Limb (tissue), 2 donors: Measurements from ENCODE around the gene SCAF4.
"Not testable (repeated sequence)": the region's sequence is repeated elsewhere in the genome, so short reads cannot be mapped to it uniquely, and the experiment has no call there.

ENCODE experiments used
- DNase-seq, 2 donors: peaks; one replicate each; pipeline ENCODE4 v3.0.0-alpha.2; 2016; ENCODE audit errors: extremely low spot score in 2 of 2

Gene SCAF4

DNA sequence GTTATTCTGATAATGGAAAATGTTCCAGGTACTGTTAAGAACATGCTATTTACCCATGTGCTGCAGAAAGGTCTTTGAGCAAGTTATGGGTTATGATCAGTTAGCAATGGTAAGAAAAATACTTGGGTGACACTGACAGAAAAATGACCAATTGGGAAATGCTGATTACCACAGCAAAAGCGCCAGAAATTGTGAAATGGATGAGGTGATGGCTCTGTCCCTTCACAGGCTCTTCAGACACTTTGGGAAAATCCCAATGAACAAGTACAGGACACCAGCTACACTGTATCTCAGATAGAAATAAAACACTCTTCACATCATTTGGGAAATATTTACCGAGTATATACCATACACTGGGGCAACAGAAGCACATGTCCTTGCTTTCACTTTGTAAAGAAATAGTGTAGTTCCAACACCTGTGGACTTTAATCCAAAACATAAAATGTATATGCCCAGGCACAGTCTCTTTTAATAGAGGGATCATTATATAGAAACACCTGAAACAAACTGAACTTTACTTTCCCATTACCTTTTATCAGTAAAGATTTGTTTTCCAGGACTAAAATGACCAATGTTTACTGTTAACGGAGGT, 58.5 kb downstream of the SCAF4 start:
- no peak for DNase-seq

DNA sequence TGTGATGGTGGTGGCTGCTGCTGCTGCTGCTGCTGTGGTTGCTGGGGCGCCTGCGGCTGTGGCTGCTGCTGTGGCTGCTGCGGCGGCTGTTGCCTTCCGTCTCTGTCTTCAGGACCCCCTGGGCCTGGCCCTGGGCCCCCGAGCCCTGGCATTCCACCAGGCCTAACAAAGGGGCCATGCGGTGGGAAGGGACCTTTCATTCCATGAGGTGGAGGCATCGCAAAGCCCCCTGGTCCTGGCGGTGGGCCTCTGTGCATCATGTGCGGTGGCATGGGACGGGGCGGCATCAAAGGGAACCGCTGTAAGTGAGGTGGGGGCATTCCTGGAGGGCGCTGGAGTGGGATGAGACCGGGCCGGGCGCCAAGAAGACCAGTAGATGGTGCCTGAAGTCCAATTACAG, 60.0 kb downstream of the SCAF4 start:
- no peak for DNase-seq

DNA sequence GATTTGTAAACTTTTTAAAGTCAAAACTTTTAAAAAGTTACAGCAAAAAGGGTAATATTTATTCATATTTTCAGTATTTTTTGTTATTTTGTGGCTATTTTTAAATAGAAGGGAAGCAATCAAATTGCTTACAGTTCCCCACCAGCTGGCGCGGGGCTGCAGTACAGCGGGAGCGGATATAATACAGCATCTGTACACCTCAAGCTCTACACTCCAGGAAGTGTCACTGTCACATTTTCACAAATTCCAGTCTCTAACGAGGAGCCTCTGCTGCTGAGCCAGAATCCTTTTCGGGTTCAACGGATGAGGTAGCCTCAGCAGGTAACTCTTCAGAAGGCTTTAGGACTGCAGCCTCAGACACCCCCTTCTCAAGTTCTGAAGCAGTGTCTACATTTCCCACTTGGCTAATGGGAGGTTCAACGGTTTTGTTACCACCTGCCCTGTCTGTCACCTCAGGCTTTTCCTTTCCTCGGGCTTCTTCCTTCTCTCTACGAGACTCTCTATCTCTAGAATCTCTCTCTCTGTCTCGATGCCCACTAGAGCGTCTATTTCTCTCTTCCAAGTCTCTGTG, 60.7 kb downstream of the SCAF4 start:
- DNase-seq: no peak

DNA sequence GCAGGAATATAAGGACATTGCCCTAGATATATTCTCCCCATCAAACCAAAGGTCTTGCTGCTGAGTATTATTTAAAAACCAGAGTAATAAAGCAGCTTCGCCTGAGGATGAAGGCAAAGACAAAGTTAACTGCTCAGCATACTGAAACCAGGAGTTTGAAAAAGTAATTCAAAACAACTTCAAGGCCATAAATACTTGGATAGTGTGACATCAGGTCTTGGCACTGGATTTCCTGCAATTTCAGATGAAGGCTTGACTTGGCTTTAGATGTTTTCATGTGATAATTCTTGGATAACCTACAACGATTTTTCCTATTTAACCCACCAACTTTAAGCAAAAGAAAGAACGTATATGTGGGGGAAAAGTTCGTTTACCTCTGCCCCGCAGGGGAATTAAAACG, 61.8 kb downstream of the SCAF4 start:
- DNase-seq: no peak

DNA sequence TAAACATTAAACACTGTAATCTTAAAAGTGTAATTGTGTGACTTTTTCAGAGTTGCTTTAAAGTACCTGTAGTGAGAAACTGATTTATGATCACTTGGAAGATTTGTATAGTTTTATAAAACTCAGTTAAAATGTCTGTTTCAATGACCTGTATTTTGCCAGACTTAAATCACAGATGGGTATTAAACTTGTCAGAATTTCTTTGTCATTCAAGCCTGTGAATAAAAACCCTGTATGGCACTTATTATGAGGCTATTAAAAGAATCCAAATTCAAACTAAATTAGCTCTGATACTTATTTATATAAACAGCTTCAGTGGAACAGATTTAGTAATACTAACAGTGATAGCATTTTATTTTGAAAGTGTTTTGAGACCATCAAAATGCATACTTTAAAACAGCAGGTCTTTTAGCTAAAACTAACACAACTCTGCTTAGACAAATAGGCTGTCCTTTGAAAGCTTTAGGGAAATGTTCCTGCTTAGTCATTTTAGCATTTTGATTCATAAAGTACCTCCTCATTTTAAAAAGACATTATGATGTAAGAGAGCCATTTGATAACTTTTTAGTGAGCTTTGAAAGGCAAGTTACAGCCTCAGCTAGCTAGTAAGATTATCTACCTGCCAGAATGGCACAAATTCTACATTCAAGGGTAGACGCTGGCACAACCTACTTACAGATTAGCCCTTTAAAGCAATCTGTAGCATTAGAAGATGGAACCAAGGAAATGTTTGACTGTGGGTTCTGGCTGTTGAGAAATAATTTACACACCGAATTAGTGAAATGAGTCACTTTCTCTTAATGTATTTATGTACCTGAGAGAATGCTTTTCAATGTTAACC, 63.0 kb downstream of the SCAF4 start:
- no peak for DNase-seq

DNA sequence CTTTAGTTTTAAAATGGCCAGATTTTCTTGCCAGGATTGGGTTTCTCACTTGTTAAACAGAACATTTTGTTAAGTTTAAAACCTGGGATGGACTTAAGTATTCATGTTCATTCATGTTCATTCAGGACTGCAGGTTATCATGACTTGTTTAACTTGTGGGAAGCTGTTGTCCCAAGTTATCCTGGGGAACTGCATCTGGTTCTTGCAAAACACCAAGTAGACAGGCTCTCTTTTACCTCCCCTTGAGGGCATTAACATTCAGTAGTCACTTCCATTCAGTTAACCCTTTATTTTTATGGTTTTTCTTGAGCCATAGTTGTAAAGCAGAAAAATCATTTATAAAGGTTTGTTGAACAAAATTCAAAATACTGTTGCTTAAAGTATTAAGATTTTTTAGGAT, 64.3 kb downstream of the SCAF4 start:
- DNase-seq: no peak

DNA sequence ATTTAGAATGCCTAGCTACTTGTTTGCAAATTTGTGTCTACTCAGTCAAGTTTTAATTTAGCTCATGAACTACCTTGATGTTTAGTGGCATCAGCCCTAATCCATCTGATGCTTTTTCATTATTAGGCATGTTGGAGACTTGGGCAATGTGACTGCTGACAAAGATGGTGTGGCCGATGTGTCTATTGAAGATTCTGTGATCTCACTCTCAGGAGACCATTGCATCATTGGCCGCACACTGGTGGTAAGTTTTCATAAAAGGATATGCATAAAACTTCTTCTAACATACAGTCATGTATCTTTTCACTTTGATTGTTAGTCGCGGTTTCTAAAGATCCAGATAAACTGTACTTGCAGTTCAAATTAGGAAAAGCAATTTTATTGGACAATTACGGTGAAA, 64.8 kb downstream of the SCAF4 start:
- no peak for DNase-seq

DNA sequence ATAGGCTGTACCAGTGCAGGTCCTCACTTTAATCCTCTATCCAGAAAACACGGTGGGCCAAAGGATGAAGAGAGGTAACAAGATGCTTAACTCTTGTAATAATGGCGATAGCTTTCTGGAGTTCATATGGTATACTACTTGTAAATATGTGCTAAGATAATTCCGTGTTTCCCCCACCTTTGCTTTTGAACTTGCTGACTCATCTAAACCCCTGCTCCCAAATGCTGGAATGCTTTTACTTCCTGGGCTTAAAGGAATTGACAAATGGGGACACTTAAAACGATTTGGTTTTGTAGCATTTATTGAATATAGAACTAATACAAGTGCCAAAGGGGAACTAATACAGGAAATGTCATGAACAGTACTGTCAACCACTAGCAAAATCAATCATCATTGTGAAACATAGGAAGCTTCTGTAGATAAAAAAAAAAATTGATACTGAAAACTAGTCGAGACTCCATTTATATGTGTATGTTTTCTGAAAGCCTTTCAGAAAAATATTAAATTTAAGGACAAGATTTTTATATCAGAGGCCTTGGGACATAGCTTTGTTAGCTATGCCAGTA, 65.4 kb downstream of the SCAF4 start:
- DNase-seq: no peak

DNA sequence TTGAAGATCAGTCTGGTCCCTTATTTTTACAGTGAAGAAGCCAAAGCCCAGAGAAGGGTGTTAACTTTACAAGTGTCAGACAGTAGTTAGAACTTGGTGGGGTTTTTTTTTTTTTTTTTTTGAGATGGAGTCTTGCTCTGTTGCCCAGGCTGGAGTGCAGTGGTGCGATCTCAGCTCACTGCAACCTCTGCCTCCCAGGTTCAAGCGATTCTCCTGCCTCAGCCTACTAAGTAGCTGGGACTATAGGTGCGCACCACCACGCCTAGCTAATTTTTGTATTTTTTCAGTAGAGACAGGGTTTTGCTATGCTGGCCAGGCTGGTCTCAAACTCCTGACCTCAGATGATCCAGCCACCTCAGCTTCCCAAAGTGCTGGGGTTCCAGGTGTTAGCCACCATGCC, 66.0 kb downstream of the SCAF4 start:
- DNase-seq: not testable (repeated sequence)

DNA sequence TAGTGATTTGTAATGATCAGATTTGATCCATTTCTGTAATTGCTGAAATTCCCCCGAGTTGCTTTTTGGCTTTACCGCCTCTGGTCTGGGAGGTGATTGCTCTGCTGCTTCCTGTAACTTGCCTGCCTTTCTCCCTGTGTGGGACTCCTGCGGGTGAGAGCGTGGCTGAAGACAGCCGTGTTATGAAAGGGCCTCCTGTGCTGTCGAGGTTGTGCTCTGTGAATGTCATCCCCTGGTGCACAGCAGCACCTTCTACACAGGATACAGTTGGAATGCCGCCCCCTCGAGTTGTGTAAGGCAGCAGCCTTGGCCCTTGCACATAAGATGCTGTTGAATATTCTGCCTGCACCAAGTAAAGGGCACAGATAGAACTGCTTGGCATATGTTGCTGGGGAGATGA, 66.5 kb downstream of the SCAF4 start:
- no peak for DNase-seq

DNA sequence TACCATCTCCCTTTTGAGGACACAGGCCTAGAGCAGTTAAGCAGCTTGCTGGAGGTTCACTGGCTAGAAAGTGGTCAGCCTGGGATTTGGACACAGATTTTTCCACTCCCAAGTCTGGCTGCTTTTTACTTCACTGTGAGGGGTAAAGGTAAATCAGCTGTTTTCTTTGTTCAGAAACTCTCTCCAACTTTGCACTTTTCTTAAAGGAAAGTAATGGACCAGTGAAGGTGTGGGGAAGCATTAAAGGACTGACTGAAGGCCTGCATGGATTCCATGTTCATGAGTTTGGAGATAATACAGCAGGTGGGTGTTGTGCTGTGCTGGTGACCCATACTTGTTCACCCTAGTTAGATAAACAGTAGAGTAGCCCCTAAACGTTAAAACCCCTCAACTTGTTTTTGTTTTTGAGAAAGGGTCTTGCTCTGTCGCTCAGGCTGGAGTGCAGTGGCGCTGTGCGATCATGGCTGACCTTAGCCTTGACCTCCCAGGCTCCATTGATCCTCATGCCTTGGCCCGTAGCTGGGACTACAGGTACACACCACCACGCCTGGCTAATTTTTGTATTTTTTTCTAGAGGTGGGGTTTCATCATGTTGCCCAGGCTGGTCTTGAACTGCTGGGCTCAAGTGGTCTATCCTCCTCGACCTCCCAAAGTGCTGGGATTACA, 68.2 kb downstream of the SCAF4 start:
- DNase-seq: no peak

DNA sequence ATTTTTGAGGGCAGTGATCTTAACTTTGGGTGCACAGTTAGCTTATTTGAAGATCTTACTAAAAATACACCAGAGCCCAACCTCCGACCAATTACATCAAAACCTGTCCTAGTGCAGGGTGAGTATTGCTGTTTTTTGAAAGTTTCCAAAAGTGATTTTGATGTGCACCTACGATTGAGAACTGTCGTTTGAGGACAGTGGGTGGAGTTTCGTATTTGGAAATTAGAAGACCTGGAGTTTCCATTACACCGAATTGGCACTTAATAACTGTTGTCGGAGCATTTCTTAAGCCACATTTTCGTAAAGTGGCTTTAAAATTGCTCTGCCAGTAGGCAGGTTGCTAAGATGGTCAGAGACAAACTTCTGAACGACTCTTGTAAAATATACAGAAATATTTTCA, 71.3 kb downstream of the SCAF4 start:
- no peak for DNase-seq

DNA sequence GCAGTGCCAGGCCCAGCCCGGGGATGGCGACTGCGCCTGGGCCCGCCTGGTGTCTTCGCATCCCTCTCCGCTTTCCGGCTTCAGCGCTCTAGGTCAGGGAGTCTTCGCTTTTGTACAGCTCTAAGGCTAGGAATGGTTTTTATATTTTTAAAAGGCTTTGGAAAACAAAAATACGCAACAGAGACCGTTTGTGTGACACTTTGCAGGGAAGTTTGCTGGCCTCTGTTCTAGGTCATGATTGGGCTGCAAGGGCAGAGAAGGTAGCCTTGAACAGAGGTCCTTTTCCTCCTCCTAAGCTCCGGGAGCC, 71.7 kb downstream of the SCAF4 start:
- peak in 1 of 2 donors; percentile 40 for DNase-seq

DNA sequence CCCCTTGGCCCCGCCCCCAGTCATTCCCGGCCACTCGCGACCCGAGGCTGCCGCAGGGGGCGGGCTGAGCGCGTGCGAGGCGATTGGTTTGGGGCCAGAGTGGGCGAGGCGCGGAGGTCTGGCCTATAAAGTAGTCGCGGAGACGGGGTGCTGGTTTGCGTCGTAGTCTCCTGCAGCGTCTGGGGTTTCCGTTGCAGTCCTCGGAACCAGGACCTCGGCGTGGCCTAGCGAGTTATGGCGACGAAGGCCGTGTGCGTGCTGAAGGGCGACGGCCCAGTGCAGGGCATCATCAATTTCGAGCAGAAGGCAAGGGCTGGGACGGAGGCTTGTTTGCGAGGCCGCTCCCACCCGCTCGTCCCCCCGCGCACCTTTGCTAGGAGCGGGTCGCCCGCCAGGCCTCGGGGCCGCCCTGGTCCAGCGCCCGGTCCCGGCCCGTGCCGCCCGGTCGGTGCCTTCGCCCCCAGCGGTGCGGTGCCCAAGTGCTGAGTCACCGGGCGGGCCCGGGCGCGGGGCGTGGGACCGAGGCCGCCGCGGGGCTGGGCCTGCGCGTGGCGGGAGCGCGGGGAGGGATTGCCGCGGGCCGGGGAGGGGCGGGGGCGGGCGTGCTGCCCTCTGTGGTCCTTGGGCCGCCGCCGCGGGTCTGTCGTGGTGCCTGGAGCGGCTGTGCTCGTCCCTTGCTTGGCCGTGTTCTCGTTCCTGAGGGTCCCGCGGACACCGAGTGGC, 72.2 kb downstream of the SCAF4 start, which contains the start of gene SOD1:
TSS of gene SOD1 (plus strand) at position 158 of the 723 bp plus-strand sequence. CDS start at position 235, 77 bp downstream.
- peak; percentile 94 to 96 for DNase-seq

DNA sequence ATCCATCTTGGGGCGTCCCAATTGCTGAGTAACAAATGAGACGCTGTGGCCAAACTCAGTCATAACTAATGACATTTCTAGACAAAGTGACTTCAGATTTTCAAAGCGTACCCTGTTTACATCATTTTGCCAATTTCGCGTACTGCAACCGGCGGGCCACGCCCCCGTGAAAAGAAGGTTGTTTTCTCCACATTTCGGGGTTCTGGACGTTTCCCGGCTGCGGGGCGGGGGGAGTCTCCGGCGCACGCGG, 72.7 kb downstream of the SCAF4 start:
- no peak for DNase-seq

DNA sequence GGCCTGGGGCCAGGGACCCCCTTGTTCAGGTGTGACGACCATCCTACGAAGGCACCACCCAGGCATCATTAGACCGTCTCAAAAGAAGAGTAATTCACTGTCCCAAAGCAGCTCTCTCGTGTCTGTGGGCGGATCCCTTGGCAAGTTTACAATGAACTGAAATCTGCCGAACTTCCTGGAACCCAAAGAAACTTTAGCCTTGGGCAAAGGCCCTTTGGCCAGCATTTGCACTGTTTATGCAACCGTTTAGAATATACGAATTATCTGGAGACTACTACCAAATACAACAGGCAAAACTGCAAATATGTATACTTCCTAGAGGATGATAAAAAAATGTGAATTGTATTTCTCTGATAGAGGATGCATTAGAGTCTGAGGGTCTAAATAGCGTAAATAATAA, 73.9 kb downstream of the SCAF4 start:
- DNase-seq: no peak

DNA sequence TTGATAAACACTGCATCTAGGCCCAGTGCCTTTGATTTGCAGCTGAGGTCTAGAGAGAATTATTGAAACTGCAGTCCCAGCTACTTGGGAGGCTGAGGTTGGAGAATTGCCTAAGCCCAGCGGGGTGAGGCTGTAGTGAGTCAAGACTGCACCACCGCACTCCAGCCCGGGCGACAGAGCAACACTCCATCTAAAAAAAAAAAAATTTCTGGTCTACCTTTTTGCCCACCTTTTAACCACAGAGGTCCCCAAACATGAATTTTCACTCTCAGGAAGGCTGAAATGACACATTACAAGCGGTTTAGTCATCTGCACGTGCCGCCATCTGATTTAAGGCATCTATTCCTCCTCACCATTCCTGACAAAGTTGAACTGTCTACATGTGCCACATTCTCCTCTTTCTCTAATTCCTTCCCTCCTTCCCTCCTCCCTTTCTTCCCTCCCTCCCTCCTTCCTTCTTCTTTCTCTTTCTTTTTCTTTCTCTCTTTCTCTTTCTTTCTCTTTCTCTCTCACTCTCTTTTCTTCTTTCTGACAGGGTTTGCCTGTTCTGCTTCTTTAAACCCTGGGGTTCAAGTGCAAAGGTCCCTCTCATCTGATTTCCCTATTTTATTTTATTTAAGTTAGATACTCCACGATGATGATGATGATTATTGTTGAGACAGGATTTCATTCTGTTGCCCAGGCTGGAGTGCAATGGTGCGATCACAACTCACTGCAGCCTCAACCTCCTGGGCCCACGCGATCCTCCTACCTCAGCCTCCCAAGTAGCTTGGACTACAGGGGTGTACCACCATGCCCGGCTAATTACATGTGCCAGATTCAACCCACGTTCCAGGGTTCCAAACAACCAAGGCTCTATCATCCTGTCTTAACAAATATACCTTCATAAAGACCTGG, 75.5 kb downstream of the SCAF4 start:
- no peak for DNase-seq

DNA sequence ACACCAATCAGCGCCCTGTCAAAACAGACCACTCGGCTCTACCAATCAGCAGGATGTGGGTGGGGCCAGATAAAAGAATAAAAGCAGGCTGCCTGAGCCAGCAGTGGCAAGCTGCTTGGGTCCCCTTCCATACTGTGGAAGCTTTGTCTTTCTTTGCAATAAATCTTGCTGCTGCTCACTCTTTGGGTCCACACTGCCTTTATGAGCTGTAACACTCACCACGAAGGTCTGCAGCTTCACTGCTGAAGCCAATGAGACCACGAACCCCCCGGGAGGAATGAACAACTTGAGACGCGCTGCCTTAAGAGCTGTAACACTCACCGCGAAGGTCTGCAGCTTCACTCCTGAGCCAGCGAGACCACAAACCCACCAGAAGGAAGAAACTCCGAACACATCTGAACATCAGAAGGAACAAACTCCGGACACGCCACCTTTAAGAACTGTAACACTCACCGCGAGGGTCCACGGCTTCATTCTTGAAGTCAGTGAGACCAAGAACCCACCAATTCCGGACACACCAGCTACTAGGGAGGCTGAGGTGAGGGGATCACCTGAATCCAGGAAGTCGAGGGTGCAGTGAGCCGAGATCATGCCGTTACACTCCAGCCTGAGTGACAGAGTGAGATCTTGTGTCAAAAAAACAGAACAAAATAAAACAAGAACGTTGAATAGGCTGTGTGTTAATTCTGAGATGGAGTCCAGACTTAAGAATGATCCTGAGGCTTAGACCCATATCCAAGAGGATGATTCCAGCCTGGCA, 76.9 kb downstream of the SCAF4 start:
- not testable (repeated sequence) for DNase-seq

DNA sequence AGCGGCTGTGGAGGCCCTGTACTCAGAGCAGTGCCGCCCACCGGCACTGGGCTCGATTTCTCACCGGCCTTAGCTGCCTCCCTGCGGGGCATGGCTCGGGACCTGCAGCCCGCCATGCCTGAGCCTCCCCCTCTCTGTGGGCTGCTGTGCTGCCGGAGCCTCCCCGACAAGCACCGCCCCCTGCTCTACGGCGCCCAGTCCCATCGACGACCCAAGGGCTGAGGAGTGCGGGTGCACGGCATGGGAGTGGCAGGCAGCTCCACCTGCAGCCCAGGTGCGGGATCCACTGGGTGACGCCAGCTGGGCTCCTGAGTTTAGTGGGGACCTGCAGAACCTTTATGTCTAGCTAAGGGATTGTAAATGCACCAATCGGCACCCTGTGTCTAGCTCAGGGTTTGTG, 77.6 kb downstream of the SCAF4 start:
- no peak for DNase-seq

DNA sequence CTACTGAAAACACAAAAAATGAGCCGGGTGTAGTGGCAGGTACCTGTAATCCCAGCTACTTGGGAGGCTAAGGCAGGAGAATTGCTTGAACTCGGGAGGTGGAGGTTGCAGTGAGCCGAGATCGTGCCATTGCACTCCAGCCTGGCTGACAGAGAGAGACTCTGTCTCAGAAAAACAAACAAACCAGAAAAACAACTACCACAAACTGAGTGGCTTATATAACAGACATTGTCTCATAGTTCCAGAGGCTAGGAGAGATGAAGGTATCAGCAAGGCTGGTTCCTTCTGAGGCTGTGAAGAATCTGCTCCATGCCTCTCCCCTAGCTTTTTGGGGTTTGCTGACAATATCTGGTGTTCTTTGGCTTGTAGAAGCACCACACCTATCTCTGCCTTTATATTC, 80.4 kb downstream of the SCAF4 start:
- DNase-seq: not testable (repeated sequence)
